Measurements from ENCODE around the gene RNU6-9.
A peak's percentile ranks its signal among the peaks of the same experiment; 100 is the strongest.
"Not testable (repeated sequence)": the region's sequence is repeated elsewhere in the genome, so short reads cannot be mapped to it uniquely, and the experiment has no call there.

RNU6-9 gene

GRCh38 chr19:878751-879561, 14.3 kb upstream of the RNU6-9 start:
- not testable (repeated sequence) for DNase-seq

GRCh38 chr19:879711-880438, 13.4 kb upstream of the RNU6-9 start:
- DNase-seq = no peak

GRCh38 chr19:881385-882071, 11.8 kb upstream of the RNU6-9 start:
- no peak for DNase-seq

- DNase-seq = no peak
Measured at GRCh38 chr19:882871-883497, 10.3 kb upstream of the RNU6-9 start.

- no peak for DNase-seq
Measured at GRCh38 chr19:883661-884211, 9.5 kb upstream of the RNU6-9 start.

- DNase-seq = no peak
Measured at GRCh38 chr19:884420-885211, 8.7 kb upstream of the RNU6-9 start.

- DNase-seq = no peak
Measured at GRCh38 chr19:885536-886224, 7.6 kb upstream of the RNU6-9 start.

GRCh38 chr19:887072-887471, 6.2 kb upstream of the RNU6-9 start:
- DNase-seq = no peak

- no peak for DNase-seq
Measured at GRCh38 chr19:887599-887998, 5.7 kb upstream of the RNU6-9 start.

GRCh38 chr19:888581-889385, 4.5 kb upstream of the RNU6-9 start:
- DNase-seq = peak in 5 of 6 experiments; percentile 25 to 53 (median 31)

- DNase-seq = no peak
Measured at GRCh38 chr19:889662-890295, 3.5 kb upstream of the RNU6-9 start.

GRCh38 chr19:890831-891230, 2.5 kb upstream of the RNU6-9 start:
- no peak for DNase-seq

GRCh38 chr19:891421-892200, 1.7 kb upstream of the RNU6-9 start:
- not testable (repeated sequence) for DNase-seq

- DNase-seq = no peak
Measured at GRCh38 chr19:892243-892893, 916 bp upstream of the RNU6-9 start.

- DNase-seq = no peak
Measured at GRCh38 chr19:896434-896833, 3.1 kb downstream of the RNU6-9 start.

- no peak for DNase-seq
Measured at GRCh38 chr19:896999-897398, 3.7 kb downstream of the RNU6-9 start.

- DNase-seq = no peak
Measured at GRCh38 chr19:897442-898039, 4.3 kb downstream of the RNU6-9 start.

GRCh38 chr19:898663-899062, 5.4 kb downstream of the RNU6-9 start:
- peak; percentile 30 to 58 (median 50) for DNase-seq

Measured in stimulated activated naive CD4-positive, alpha-beta T cell (primary cell).